Ureter (tissue), 1 donor: ENCODE measurements around the gene COX6A1. TPM values are rescaled to one million over a fixed set of nuclear protein-coding genes. Genes with fewer than 3 reads are reported as not detected.

Source experiments
- DNase-seq: peaks from one replicate; pipeline ENCODE4 v3.0.0-alpha.2; 2020; ENCODE audit warnings: low spot score
- total RNA-seq: library from RNA; stranded (reverse); gene quantifications from one replicate; pipeline ENCODE4 v1.2.4, GENCODE V29; 2023
- donor health status: DM: yes; HTN: yes; CAD: no.

COX6A1 gene
- 321 TPM for total RNA-seq

DNA sequence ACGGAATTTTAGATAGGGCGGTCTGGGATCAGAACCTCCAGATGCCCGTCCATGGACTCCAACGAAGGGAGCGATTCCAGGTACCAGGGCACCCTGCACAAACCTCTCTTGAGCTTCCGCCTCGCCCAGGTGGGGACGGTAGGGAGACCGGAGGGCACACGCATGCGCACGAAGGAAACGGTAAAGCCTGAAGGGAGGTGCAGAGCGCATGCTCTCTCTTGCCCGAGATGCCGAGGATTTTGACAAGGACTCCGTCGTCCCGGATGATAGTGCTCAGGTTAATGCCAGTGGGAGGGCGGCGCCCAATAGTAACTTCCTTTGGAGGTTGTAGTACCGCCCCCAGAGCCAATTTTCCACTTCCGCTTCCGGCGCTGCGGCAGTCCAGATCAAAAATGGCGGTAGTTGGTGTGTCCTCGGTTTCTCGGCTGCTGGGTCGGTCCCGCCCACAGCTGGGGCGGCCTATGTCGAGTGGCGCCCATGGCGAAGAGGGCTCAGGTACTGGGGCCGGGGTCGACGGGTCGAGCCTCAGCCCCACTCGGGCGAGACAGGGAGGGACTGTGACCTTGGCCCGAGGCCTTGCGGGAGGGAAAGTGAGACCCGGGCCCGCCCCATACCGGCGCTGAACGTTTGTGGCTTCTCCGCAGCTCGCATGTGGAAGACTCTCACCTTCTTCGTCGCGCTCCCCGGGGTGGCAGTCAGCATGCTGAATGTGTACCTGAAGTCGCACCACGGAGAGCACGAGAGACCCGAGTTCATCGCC, at the start of gene COX6A1:
TSS of gene COX6A1 (plus strand) at position 379 of the 760 bp plus-strand sequence. CDS start at position 393, 14 bp downstream.
- peak; percentile 97 for DNase-seq

DNA sequence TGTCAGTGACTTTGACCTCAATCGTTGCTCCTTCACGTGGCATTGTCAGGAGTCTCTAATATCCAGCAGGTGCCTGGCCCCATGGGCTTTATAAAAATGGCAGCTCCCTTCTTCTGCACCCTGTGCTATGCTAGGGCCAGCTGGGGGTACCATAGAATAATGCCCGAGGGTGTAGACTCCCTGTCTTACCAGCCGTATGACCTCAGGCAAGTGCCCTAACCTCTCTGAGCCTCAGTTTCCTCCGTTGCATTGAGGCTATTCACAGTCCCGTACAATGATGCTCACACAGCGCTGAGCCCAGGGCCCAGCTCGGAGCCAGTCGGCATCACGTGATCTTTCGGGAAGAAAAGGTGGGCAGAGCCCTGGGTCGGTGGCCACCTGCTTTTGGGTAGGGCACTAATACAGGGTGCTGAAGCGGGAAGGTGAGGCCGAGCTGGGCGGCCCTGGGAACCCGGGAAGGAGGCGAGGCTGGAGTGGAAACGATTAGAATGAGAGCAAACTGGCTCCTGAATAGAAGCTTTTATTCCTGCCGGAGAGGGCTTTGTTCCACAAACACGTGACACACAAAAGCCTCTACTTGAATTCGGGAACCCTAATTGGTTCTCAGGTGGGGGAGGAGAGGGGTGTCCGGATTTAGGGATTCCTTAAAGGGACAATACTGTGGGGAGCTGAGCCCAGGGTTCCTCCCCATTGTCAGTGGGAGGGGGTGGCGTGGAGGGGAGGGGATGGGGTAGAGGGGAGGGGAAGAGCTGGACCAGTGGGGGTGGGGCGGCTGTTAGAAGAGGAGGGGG, 49.0 kb upstream of the COX6A1 start:
- no peak for DNase-seq

- no peak for DNase-seq
These were observed 47.3 kb upstream of the COX6A1 start for GRCh38 chr12:120390540-120391120.

- DNase-seq = peak; percentile 81
These were observed 43.2 kb upstream of the COX6A1 start for GRCh38 chr12:120394483-120395367.

DNA sequence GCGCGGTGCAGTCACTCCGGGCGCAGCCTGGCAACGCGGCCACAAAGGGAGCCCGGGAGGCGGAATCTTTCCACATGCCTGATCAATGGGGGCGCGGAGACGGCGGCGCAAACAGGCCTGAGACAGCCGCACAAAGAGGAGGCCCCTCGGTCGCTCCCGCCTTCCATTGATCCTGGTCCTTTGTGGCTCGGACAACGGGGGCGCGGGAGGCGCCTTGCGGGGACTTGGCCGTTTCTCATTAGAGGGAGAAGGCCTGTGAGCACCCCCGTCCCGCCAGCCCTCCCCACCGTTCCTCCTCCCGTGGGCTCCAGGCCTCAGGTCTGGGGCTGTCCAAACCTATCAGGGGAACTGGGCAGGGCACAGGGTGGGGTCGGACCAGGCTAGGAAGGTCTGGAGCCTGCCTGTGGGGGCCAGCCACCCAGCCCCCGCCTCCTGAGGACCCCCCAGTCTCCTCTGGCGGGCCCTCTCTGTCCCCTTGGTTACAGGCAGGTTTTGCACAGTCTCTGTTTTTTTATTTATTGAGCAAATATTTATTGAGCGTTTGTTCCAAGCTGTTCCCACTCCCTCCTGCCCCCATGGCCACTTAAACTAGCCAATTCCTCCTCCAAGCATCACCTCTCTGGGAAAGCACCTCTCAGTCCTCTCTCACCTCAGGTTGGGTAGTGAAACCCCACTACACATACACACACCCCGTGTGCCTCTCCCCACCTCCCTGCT, 39.9 kb upstream of the COX6A1 start:
- DNase-seq = no peak

DNA sequence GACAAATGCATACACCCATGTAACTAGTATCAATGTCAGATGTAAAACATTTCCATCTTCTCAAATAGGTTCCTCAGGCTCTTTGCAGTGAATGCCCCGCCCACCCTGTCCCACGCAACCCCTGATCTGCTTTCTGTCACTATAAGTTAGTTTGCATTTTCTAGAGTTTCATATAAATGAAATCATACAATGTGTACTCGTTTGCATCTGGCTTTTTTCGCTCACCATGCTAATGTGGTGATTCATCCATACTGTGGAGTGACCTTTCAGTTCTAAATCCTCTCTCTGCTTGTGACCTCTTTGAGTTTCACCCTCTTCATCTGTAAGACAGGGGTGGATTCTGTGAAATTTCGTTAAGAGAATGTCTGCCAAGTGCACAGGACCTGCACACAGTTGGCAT, 38.4 kb upstream of the COX6A1 start:
- DNase-seq = no peak

GRCh38 chr12:120402217-120402616, 35.7 kb upstream of the COX6A1 start:
- no peak for DNase-seq

GRCh38 chr12:120403869-120404268, 34.0 kb upstream of the COX6A1 start:
- no peak for DNase-seq

- no peak for DNase-seq
These were observed 33.6 kb upstream of the COX6A1 start for GRCh38 chr12:120404271-120404670.

GRCh38 chr12:120406069-120406468, 31.8 kb upstream of the COX6A1 start:
- DNase-seq = no peak

GRCh38 chr12:120406553-120406952, 31.4 kb upstream of the COX6A1 start:
- no peak for DNase-seq

DNA sequence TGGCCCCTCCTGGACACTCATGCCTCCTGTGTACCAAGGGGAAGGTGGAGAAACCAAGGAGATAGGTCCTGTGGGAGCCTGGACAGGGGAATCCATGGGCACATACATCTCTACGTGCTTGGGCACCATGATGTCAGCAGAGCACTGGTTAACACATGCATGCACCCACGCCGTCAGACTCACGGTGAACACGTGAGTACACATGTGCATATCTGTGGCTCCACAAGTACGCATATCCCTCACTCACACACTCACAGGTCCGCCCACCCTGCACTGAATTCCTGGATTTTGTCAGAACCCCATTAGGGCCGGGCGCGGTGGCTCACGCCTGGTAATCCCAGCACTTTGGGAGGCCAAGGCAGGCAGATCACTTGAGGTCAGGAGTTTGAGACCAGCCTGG, 29.1 kb upstream of the COX6A1 start:
- DNase-seq = no peak

- DNase-seq = no peak
These were observed 25.5 kb upstream of the COX6A1 start for GRCh38 chr12:120412421-120412820.

GRCh38 chr12:120413901-120414695, 23.8 kb upstream of the COX6A1 start:
- DNase-seq = no peak

DNA sequence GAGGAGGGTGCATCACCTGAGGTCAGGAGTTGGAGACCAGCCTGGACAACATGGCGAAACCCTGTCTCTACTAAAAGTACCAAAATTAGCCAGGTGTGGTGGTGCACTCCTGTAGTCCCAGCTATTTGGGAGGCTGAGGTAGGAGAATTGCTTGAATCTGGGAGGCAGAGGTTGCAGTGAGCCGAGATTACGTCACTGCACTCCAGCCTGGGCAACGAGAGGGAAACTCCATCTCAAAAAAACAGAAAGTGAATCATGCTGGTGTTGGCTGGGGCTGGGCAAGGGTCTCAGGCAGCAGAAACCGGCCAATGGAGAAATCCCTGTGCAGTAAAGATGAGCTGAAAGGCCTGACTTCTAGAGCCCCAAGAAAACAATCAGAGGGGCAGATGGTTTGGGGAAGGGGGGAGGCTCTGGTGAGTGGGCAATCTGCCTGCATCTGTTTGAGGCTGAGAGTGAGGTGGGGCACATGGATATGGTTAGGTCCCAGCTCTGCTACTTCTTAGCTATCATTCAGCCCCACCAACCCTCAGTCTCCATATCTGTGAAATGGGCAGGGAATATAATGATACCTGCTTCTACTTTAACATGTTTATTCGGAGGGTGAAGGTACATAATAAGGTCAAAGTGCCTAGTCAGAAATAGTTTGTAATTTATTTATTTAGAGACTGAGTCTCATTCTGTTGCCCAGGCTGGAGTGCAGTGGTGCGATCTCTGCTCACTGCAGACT, 21.3 kb upstream of the COX6A1 start:
- DNase-seq = no peak

DNA sequence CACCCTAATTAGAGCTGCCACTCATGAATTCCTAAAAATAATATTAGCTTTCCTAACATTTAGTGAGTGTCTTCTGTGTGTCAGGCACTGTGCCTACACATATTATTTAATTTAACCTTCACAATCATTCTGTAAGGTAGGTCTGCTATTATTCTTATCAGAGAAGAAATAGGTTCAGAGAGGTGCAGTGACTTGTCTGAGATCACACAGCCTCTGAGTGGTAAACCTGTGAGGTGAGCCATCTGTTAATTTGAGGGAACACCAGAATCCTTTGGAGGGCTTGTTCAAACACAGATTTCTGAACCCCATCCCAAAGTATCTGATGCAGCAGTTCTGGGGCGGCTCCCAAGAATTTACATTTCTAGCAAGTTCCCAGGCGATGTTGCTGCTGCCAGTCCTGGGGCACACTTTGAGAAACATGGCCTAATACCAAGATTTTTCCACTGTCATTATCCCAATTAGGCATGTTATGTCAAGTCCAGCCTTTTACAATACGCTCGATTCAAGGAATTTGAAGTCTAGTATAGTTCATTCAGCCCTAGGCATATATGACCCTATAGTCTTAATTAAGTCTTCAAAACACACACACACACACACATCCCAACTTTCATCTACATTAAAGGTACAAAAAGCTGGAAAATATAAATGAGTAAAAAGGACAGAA, 19.9 kb upstream of the COX6A1 start:
- DNase-seq = no peak

- DNase-seq = no peak
These were observed 16.2 kb upstream of the COX6A1 start for GRCh38 chr12:120421701-120422100.

DNA sequence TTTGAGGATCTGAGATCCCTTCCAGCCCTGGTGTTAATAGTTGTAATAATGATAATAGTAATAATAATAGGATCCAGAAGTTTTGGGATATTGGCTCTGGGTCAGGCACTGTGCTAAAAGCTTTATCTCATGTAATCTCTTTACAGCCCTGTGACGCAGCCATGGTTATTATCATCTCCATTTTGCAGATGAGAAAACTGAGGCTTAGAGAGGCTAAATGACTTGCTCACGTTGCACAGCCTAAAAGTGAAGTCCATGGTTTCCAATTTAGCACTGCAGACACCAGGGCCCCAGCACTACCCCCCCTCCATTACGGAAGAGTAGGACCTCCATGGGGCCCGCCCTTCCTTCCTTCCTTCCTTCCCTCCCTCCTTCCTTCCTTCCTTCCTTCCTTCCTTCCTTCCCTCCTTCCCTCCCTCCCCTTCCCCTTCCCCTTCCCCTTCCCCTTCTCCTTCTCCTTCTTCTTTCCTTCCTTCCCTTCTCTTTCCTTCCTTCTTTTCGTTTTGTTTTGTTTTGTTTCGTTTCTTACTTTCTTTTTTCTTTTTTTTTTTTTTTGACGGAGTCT, 14.9 kb upstream of the COX6A1 start:
- no peak for DNase-seq

DNA sequence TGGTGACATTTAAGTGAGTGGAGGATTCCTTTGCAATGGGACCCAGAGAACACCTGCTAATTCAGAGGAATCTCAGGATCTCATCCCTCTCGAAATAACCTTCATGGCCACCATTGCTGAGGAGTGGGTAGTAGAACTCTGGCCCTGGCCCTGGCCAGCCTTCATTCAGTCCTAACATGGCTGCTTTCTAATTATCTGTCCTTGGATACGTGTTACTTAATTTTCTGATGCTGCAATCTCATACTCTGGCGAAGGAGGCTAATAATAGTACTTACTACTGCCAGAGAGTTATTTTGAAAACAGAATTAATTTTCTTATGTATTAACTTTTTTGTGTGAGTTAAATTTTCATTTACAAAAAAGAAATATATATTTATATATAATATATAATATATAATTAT, 12.1 kb upstream of the COX6A1 start:
- no peak for DNase-seq
